Tibial nerve (tissue), 4 donors: ENCODE data around the gene C10orf71.

ENCODE experiments used
- CTCF ChIP-seq, 5 experiments: fragments of 200-600 bp in 3 of 5; fragments of 450-650 bp in 2 of 5; sonication (generic) in 3 of 5; IDR thresholded peaks; one replicate each; pipeline ENCODE4 v1.5.1; 2016 to 2019; ENCODE audit warnings: antibody characterized with exemption in 5 of 5, mild to moderate bottlenecking in 3 of 5, moderate library complexity in 2 of 5
- EP300 ChIP-seq, 2 donors: sonication (generic); formaldehyde crosslinking; IDR thresholded peaks; one replicate each; pipeline ENCODE4 v1.6.1; 2017; ENCODE audit warnings: antibody characterized with exemption in 2 of 2, mild to moderate bottlenecking in 1 of 2
- POLR2A ChIP-seq, 2 donors: fragments of 450-650 bp; IDR thresholded peaks; one replicate each; pipeline ENCODE4 v1.6.1; 2017; ENCODE audit warnings: antibody characterized with exemption in 2 of 2, mild to moderate bottlenecking in 2 of 2, moderate library complexity in 2 of 2

GRCh38 chr10:49323171-49323895 lies 24.4 kb downstream of the C10orf71 start:
- no peak for TF ChIP-seq POLR2A (IDR thresholded peaks at IDR 0.05)
- no peak for TF ChIP-seq EP300 (IDR thresholded peaks at IDR 0.05)
- TF ChIP-seq CTCF (IDR thresholded peaks at IDR 0.05) = no peak
